GM19328 (cell line): ENCODE results near the gene IL26.
"Not testable (repeated sequence)": the region's sequence is repeated elsewhere in the genome, so short reads cannot be mapped to it uniquely, and the experiment has no call there.

Experiments
- ATAC-seq: cut with Tn5 transposase; IDR thresholded peaks from one replicate; pipeline ENCODE4 v1.9.1; 2021; ENCODE audit warnings: mild to moderate bottlenecking, moderate library complexity; ENCODE audit not compliant: unreplicated experiment

IL26 gene

GRCh38 chr12:68203460-68203875 lies 22.1 kb downstream of the IL26 start:
- ATAC-seq = no peak

- no peak for ATAC-seq
These were observed 24.8 kb downstream of the IL26 start for GRCh38 chr12:68200854-68201253.

GRCh38 chr12:68199127-68199526 lies 26.5 kb downstream of the IL26 start:
- ATAC-seq = no peak

- no peak for ATAC-seq
These were observed 27.0 kb downstream of the IL26 start for GRCh38 chr12:68198507-68199086.

GRCh38 chr12:68190301-68190700 lies 35.3 kb downstream of the IL26 start:
- no peak for ATAC-seq

GRCh38 chr12:68189821-68190242 lies 35.8 kb downstream of the IL26 start:
- no peak for ATAC-seq

GRCh38 chr12:68185598-68185997 lies 40.0 kb downstream of the IL26 start:
- no peak for ATAC-seq

GRCh38 chr12:68180792-68181744 lies 44.5 kb downstream of the IL26 start:
- no peak for ATAC-seq

GRCh38 chr12:68178774-68179439 lies 46.7 kb downstream of the IL26 start:
- no peak for ATAC-seq

GRCh38 chr12:68178184-68178583 lies 47.4 kb downstream of the IL26 start:
- ATAC-seq = no peak

- no peak for ATAC-seq
These were observed 48.0 kb downstream of the IL26 start for GRCh38 chr12:68177562-68177961.

GRCh38 chr12:68176257-68176656 lies 49.4 kb downstream of the IL26 start:
- ATAC-seq = no peak

GRCh38 chr12:68175557-68176061 lies 50.0 kb downstream of the IL26 start:
- peak; percentile 84 for ATAC-seq

GRCh38 chr12:68174761-68175160 lies 50.8 kb downstream of the IL26 start:
- not testable (repeated sequence) for ATAC-seq

- ATAC-seq = no peak
These were observed 51.8 kb downstream of the IL26 start for GRCh38 chr12:68173792-68174191.

GRCh38 chr12:68170726-68171125 lies 54.9 kb downstream of the IL26 start:
- no peak for ATAC-seq

GRCh38 chr12:68169213-68169889 lies 56.3 kb downstream of the IL26 start:
- no peak for ATAC-seq

- no peak for ATAC-seq
These were observed 59.2 kb downstream of the IL26 start for GRCh38 chr12:68166317-68166831.

- peak; percentile 79 for ATAC-seq
These were observed 62.0 kb downstream of the IL26 start for GRCh38 chr12:68163560-68164081.

- no peak for ATAC-seq
These were observed 63.2 kb downstream of the IL26 start for GRCh38 chr12:68162374-68162773.
